ENCODE measurements around the gene MED27. TPM values are rescaled to one million over a fixed set of nuclear protein-coding genes. Genes with fewer than 3 reads are reported as not detected.

The MED27 gene
- total RNA-seq, 1 donor from 2014 or later, result 15.8 TPM

DNA sequence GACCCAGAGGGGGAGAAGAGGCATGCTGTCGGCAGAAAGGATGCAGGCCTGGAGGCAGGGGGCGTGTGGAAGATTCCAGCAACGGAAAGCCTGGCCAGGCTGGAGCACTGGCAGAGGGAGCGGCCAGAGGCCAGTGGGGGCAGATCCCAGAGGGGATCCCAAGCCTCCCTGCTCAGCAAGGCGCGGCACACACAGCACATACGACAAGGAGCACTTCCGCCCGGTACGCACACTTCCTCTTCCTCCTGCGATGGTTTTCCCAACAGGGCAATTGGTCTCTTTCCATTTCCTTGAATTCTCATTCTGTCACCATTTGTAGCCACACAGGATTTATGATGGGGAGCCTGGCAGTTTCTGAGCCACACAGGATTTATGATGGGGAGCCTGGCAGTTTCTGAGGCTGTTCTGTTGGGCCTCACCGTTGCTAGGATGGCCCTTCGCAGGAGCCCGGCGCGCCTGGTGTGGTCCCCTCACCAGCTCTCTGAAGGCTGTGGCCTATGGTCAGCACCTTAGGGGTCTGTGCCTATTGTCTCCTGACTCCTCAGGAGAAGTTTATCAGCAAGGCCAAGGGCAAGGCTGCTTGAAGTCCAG lies 216.3 kb downstream of the MED27 start:
- DNase-seq (ENCODE audit: low spot score), result no peak

DNA sequence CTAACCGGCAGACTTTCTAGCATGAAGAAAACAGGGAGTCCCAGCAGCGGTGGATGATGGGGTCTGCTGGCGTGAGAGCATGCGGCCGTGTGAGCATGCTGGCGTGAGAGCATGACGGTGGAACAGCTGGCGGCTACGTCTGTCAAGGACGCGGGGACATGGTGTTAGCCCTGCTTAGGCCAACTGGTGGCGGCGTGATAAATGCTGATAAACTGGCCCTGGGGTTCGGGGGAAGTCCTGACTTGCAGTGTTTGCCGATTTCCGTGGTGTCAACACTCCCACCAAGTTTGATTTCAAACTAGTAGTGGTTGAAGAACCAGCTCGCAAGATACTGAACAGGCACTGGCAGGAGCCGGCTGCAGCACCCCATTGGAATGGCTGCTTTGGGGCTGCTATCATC lies 217.4 kb downstream of the MED27 start:
- no peak for DNase-seq (ENCODE audit: low spot score)

DNA sequence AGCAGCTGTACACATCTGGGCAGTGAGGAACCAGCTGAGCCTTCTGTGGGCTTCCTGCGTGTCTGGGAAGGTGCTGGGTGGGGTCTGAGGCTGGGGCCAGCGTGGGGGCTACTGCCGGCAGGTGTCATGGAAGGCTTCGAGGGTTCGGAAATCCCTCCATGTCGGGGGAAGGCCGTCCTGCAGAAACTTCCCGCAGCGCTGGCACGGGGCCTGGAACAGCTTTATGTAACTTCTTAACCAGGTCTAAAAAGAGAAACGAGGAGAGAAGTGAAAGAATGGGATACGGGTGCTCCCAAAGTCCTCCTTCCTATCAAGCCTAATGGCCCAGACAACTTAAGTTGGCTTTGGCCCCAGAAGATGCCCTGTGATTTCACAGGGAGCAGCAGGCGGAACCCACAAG lies 219.2 kb downstream of the MED27 start:
- no peak for DNase-seq (ENCODE audit: low spot score)

DNA sequence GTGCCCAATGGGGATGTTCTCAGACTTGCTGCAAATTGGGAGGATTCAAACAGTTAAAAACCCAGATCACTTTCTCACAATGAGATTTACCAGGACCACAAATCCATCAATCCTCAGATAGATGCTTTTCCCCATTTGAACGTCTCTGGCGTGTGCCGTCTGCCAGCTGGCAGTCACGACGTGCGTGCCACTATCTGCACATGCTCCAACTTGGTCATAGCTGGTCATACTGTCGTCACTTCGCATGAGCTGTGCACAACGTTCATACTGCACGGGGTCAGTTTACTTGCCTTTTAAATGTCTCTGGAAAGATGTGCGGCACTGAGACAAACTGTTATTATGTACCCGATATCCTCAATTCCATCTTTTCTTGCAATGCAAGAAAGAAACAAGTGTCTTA lies 221.5 kb downstream of the MED27 start:
- no peak for DNase-seq (ENCODE audit: low spot score)

DNA sequence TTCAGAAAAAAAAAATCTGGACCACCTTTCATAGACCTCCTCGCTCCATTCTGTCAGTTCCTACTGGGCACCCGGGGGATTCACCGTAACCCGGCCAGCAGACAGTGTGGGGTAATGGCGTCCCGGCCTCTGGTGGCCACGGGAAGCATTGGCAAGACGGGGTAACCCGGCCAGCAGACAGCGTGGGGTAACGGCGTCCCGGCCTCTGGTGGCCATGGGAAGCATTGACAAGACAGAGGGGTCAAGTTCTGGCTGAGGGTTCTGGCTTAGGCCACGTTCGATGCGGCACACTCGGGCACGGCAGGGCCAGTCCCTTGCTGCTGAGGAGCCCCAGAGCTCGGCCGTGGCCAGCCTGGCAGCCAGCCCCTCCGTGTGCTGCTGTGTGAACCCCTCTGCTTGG lies 223.6 kb downstream of the MED27 start:
- no peak for DNase-seq (ENCODE audit: low spot score)

DNA sequence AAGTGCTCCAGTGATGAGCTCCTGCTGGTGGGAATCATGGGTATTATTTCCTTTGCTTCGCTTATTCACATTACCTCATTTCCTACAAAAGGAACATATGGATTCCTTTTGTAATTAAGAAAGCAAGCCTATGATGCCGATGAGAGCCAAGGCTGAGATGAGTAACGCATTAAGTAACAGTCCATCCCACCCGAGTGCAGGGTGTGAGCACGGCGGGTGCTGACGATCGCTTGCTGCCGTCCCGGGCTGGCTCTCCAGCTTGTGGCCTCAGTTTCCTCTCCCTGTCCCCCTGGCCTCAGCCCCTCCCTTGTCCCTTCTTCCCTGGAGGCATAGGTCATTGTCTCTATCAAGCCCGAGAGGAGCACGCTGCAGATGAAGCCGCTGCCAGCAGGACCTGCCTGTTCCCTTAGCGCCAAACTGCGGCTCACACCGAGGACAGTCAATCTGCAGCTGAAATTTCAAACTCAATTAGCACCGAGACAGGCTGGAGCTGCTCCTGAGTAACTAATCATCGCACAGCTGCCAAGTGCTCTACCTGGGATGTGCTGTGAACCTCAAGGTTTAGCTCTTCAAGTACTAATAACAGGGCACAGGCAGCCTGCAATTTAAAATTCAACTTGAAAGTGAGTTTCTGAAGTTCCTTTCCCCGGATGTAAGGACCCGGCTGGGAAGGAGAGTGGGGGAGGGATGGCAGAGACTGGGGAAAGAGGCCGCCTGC lies 224.6 kb downstream of the MED27 start:
- no peak for DNase-seq (ENCODE audit: low spot score)

DNA sequence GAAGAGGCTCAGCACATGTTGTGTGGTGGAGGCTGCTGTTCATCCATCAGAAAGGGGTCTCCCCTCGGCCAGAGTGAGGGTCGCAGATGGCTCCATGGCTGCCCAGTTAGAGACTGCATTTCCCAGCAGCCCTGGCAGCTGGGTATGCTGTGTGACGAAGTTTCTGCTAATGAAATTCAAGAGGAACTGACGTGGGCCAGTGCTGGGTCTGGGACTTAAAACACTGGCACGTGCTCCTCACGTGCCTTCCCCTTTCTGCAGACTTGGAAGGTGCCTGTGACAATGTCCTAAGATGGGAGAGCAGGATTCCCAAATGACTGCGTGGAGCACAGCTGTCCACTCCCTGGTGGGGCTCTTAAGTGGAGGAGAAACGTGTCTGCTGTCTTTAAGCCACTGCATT lies 225.3 kb downstream of the MED27 start:
- no peak for DNase-seq (ENCODE audit: low spot score)

DNA sequence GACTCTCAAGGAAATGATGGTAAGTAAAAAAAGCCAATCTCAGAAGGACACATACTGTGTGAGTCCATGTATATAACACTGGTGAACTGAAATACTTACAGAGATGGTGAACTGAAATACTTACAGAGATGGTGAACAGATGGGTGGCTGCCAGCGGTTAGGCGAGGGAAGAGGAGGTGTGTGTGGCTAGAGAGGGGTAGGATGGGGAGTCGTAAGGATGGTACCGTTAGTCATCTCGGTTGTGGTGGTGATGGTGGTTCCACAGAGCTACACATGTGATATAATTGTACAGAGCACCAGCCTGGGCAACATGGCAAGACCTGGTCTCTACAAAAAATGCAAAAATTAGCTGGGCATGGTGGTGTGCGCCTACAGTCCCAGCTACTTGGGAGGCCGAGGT lies 226.2 kb downstream of the MED27 start:
- no peak for DNase-seq (ENCODE audit: low spot score)

DNA sequence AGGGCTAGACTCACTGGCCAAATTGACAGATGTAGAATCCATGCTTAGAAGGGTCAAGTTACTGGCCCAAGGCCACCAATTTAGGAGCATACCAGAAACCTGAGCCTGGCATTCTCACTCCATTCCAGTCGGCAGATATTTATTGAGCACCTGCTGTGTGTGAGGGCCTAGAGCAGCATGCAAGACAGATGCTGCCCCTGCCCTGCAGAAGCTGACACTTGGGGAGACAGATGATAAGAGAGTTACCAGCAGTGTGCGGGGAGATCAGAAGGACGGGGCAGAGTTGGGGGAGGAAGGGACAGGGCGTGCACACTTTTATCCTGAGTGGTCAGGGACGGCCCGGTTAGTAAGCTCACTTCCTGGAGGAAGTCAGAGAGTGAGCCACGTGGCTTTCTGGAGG lies 228.3 kb downstream of the MED27 start:
- DNase-seq (ENCODE audit: low spot score), result no peak

DNA sequence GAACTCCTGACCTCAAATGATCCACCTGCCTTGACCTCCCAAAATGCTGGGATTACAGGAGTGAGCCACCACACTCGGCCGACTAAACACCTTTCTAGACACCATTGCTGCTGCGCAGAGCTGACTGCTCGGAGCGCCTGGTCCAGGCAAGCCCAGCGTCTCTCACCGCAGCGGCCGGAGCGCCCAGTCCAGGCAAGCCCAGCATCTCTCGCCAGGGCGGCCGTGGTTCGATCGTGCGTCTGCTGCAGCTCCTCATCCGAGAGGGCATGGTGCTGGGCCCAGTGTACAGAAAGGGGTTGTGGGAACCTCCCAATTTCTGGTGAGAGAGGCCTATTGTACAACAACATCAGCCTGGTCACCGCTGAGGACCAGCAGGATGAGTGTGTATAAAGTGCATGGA lies 230.3 kb downstream of the MED27 start:
- no peak for DNase-seq (ENCODE audit: low spot score)

DNA sequence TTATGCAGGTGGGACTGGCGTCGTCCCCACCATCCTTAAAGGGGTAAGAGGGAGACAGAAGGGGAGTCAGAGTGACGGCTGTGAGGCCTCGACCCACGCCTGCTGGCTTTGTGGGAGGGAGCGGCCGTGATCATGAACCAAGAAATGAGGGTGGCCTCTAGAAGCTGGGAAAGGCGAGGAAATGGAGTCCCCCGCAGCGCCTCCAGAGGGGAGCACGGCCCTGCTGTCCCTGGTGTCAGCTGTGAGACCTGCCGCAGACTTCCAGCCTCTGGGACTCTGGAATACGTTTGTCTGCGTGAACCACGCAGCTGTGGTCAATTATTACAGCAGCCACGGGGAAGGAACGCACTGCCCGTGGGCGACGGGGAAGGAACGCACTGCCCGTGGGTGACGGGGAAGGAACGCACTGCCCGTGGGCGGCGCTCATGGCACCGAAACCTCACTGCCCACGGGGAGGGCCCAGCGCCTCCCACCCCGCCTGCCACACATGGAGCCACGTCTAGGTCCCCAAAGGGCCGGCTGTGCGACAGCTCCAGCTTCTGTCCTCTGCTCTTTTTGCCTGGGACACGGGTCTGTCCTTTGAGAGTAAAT lies 231.0 kb downstream of the MED27 start:
- no peak for DNase-seq (ENCODE audit: low spot score)

DNA sequence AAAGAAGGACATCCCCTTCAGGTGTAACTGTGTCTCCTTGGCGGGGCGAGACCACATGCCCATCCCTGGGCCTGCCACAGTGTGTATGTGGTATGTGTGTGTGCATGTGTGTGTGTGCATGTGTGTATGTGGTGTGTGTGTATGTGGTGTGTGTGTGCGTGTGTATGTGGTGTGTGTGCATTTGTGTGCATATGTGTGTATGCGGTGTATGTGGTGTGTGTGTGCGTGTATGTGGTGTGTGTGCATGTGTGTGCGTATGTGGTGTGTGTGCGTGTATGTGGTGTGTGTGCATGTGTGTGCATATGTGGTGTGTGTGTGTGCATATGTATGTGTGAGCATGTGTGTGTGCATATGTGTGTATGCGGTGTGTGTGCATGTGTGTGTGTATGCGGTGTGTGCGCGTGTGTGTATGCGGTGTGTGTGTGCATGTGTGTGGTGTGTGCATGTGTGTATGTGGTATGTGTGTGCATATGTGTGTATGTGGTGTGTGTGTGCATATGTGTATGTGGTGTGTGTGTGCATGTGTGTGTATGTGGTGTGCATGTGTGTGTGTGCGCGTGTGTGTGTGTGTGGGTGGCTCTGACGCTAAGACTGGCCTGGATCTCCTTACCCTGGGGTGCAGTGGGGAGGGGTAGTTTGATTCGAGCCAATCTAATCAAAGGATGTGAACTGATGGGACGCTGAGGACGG lies 231.9 kb downstream of the MED27 start:
- no peak for DNase-seq (ENCODE audit: low spot score)

DNA sequence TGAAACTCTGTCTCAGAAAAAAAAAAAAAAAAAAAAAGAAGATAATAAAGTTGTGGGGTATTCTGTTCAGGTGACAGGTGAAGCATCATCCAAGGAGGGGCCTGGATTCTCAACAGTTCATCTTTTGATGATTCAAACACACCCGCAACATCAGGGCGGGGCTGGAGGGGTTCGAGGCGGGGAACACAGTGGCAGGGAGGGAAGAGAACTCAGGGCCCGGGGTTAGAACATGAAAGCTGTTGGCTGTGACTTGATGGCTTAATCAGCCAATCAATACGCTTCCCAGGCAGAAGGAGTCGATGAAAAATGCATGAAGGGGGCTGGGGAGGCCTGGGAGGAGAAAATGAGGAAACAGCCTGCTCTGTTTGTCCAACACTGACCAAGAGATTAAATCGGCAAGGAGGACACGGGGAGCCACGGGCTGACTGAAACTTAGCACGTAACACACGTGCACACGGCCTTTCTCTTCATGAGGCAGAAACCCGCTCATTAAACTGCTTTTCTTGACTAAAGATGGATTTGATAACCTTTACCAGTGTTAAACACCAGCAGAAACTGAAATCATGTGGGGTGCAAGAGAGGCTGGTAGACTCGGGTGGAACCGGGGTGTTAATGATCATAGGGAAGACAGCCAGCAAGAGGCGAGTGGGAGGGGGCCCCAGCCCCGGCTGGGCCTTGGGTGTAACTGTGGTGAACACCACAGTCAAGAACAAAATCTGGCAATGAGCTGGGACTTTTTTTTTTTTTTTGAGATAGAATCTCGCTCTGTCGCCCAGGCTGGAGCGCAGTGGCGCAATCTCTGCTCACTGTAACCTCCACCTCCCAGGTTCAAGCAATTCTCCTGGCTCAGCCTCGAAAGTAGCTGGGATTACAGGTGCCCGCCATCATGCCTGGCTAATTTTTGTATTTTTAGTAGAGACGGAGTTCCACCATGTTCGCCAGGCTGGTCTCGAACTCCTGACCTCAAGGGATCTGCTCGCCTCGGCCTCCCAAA lies 234.1 kb downstream of the MED27 start:
- DNase-seq (ENCODE audit: low spot score), result no peak

DNA sequence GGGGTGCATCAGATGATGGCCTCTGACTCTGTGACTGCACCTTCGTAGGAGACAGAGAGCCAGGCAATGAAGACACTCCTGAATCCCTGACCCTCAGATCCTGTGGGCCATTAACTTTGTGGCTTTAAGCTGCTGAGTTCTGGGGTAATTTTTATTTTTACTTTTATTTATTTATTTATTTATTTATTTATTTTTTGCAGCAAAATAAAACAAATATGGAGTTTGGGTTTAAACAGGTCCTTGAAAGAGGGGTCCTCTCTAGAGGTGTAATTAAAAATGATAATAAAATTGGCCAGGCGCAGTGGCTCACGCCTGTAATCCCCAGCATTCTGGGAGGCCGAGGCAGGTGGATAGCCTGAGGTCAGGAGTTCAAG lies 234.9 kb downstream of the MED27 start:
- no peak for DNase-seq (ENCODE audit: low spot score)

DNA sequence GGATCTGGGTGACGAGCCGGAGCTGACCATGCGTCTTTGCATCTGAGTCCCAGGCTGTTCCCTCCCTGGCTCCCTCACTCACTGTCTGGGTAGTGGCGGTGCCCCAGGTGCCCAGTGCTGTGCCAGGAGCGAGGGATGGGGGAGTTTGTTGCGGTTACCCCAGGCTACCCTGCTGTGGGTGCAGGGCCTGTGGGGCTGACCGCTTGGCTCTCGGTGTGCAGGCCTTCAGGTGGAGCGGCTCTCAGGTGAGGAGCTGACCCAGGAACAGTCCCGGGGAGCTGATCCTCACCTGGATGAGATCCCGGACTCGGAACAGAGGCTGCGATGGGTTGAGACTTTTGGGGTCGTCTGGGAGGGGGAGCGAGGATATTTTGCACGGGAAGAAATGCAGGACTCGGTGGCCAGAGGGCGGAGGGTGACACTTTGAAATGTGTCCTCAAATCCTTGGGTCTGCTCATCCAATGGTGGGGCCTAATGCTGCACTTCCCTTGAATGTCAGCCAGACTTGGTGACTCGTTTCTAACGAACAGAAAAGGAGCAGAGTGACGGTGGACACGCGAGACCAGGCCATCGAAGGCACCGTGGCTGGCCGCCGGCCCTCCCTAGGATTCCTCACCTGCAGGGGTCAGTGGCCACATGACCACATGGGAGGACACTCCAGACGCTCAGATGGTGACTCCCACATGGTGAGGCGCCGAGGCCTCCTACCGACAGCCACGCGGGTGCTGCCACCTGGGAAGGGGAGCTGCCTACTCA lies 235.5 kb downstream of the MED27 start:
- DNase-seq (ENCODE audit: low spot score), result no peak

DNA sequence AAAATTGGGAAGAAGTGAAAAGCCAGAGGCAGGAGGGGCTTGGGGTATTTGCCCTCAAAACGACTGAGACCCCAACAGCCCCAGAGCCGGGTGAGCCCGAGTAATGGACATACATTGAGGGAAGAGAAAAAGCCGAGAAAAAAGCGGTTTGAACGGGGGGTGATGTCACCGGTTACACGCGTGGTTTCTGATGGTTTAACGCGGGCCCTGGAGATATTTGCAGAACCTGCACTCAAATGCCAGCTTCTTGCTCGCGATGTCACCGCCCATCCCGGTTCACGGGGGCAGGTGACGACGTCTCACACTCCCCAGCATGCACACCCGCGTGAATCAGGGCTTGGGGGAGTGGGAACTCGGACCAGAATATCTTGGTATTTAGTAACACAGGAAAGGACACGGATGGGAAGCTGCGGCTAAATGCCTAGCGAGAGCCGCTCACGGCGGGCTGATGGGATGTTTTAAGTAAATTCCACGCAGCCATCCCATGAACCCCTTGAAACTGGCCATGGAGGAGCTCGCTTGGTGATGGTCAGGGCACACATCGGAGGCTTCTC lies 237.8 kb downstream of the MED27 start:
- DNase-seq (ENCODE audit: low spot score), result no peak

DNA sequence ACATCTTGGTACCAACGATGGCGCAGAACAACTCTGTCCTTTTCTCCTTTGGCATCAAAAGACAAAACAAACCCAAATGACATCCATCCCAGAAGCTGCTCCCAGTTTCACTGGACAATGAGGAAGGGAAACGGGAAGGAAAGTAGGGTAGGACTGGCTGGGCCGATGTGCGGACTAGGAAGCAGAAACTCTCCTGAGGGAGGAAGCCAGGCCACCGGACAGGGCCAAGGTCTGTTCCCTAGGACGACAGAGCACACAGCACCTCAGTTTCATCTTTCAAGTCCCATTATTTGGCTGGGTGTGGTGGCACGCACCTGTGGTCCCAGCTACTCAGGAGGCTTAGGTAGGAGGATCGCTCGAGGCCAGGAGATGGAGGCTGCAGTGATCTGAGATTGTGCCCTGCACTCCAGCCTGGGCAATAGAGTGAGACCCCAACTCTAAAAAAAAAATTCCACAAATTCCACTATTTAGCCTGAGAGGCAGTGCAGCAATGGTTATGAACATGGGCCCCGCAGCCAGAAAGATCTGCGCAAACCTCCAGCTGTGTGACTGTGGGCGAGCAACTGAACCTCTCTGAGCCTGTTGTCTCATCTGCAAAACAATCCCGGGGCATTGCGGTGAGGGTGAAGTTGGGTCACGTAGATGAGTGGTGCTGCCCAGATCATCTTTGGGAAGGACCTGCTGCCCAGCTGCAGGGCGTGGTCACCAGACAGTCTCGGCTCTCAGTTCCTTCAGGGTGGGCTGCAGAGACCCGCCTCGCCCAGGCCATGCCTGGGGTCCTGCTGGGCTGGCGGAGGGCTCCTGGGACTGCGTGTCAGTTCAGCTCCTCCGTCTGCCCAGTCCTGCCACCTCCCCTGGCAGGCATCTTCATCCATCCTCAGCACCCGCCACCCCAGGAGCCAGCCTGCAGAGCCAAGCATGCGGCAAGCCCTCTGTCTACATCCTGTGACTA lies 238.6 kb downstream of the MED27 start:
- no peak for DNase-seq (ENCODE audit: low spot score)

DNA sequence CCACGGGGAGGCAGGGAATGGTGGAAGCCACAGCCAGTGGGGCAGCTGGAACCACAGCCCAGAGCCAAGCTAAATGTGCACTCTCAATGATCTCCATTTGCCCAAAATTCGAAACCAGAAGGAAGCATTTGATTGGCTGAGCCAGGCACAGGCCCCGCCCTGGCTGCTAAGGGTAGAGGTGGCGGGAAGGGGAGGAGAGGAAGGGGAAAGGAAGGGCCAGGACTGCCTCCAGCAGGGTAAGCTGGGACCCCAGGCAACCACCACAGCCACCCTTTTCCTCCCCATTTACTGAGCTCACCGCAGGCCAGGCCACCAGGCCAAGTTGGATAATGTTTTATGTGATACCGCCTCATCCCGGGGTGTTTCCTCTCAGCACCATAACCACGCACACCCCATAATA lies 239.4 kb downstream of the MED27 start:
- no peak for DNase-seq (ENCODE audit: low spot score)
